HG02970 (cell line): Measurements from ENCODE around the gene TRIM31.
"Not testable (repeated sequence)": the region's sequence is repeated elsewhere in the genome, so short reads cannot be mapped to it uniquely, and the experiment has no call there.

Experiments used
- ATAC-seq: cut with Tn5 transposase; IDR thresholded peaks from one replicate; pipeline ENCODE4 v1.9.1; 2021; ENCODE audit warnings: mild to moderate bottlenecking, moderate library complexity, moderate number of reproducible peaks; ENCODE audit not compliant: unreplicated experiment, low FRiP score

Gene TRIM31

DNA sequence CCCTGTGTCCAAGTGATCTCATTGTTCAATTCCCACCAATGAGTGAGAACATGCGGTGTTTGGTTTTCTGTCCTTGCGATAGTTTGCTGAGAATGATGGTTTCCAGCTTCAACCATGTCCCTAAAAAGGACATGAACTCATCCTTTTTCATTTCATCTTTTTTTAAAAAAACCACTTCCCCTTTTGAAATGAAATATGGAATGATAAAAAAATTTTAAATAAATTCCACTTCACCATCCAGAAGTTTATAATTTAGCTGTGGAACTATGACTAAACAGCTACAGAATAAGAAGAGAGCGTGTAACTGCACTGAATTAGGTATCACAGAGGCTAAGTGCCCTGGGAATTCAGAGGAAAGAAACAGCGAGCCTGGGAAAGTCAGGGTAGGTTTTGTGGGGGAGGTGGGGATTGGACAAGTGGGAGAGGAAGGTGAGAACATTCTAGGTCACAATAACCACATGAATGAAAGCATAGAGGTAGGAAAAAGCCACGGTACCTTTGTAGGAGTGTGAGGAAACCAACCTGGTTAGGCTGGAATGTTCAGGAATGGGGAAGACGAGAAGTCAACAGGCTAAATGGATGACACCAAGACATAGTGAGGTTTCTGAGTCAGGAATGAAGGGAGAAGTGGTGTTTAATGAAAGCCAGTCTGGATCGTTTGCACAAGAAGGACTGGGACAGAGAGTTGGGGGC lies 37.1 kb upstream of the TRIM31 start:
- ATAC-seq: no peak

DNA sequence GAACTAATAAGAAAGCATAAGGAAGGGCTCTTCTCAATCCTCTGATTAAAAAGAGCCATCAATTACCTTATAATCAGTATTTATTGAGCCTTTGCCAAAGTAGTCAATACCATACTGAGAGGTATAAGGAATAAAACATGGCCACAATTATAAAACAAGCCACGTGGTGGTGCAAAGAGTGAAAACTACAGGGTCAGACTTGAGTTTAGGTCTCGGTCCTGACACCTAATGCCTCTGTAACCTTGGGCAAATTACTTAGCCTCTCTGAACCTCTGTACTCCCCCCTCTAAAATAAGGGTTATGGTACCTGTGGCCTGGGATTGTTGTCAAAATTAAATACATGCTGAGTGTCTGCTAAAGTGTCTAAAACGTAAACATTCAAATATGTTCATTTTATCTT lies 36.3 kb upstream of the TRIM31 start:
- no peak for ATAC-seq

DNA sequence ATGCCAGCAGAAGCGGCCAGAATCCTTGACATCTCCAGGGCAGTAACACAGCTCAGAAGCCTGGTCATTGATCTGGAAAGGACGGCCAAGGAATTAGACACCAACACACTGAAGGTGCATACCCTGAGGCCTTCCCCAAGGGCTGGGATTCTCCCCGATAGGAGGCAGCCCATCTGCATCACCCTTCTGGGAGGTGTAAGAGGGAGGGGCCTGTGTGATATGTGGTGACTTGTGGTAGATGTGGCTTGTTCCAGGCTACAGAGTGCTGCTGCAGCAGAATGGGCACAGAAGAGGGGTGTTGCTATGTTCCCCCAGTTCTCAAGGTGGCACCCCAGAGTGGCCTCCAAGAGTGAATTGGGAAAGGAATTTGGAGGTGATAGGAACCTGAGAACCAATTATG lies 34.2 kb upstream of the TRIM31 start:
- ATAC-seq: no peak

DNA sequence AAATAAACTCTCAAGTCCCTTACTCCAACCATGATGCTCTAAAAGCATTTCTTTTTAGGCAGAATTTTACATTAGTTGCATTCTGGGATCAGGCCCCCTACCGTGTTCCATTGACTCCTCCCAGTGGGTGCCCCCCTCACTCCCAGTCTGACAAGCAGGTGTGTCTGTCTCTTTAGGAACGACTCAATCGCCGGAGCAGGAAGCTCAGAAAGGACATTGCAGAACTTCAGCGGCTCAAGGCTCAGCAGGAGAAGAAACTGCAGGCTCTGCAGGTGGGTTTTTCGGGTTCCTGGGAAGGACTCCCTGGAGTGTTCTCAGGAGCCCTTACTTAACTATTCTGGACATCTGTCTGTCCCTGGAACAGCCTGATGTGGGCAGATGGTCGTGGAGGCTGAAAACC lies 32.9 kb upstream of the TRIM31 start:
- ATAC-seq: no peak

DNA sequence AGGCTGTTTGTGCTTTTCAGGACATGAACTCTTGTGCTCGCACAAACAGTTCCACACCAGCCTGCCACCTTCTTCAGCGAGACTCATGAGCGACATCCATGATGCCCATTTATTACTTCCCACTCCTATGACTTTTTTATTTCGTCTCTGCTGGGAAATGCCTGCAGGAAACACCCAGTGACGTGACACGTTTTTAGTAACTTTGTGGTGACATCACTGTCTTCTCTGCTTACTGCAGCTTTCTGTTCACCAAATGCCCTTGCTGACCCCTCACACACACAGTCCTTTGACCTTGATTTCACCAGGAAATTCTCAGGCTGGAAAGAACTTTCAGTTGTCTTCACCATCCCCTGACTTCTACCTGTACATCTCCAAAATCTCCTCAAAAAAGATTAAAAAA lies 31.9 kb upstream of the TRIM31 start:
- no peak for ATAC-seq

DNA sequence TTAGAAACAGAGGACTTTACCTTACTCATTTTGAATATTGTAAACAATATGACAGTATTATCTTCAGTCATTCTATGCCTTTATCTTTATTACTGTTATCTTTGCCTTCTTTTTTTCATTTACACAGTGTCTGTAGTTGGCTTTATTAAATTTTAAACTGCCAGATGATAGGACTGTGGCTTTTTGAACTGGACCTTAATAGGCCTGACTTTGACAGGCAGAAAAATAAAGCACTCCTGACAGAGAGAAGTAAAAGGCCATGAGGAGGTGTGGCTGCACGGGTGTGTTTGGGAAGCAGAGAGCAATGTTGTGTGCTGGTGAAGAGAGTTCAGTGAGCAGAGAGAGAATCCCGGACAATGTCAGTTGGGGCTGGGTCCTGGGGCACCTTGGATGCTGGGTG lies 30.9 kb upstream of the TRIM31 start:
- ATAC-seq: no peak

DNA sequence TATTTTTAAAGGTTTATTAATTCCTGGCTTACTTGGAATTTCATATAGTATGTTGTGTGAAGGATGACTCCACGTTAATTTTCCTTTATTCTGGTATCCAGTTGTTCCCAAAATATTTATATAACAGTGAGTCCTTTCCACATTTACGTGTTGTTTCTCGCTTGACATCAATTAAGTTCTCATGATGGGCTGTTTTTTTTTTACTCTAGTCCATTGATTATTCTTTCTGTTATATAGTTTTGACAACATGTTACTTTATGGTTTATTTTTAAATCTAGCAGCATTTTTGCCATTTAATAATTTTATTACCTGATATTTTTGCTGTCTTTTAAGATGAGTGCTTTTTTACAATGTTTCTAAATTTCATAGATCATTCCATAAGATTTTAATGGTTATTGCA lies 29.8 kb upstream of the TRIM31 start:
- no peak for ATAC-seq

DNA sequence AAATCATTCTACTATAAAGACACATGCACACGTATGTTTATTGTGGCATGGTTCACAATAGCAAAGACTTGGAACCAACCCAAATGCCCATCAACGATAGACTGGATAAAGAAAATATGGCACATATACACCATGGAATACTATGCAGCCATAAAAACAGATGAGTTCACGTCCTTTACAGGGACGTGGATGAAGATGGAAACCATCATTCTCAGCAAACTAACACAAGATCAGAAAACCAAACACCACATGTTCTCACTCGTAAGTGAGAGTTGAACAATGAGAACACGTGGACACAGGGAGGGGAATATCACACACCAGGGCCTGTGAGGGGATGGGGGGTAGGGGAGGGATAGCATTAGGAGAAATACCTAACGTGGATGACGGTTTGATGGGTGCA lies 27.4 kb upstream of the TRIM31 start:
- ATAC-seq: not testable (repeated sequence)

DNA sequence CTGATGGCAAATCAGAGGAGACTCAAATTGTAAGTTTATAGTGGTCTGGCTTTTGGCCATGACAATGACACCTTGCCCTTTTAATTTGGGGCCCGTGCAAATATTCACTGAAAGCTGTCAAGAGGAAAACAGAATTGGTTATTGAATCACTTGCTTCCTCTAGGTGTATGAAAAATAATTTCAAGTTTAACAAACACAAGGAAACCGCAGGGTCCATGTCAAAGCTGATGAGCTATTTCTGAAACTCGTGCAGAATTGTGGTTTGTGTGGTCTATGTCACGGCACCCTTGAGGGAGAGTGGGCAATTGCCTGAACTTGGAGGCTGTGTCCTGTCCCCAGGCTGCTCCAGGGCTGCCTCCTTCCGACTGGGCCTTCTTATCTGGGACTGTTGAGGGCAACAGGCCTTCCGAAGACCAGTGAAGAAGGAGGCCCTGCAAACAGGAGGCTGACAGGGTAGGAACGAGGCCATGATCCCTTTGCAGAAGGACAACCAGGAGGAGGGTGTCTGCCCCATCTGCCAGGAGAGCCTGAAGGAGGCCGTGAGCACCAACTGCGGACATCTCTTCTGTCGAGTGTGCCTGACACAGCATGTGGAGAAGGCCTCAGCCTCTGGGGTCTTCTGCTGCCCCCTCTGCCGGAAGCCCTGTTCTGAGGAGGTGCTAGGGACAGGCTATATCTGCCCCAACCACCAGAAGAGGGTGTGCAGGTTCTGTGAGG lies 23.8 kb upstream of the TRIM31 start:
- ATAC-seq: no peak

DNA sequence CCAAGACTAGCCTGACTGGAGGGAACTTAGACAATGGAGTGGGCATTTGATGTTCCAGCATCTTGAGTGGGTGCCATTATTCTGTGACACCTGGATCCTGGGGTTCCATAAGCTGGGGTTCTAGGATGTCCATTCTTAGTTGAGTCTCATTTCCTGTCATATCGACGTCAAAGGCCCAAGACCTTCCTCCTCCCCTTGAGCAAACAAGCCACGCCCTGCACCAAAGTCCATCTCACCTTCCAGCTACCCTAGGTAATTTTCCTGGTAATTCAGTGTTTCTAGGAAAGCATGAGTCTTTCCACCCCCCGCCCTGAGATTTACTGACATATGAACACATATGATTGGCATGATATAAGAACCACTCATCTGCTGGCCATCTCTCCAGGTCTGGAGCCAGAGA lies 22.9 kb upstream of the TRIM31 start, which contains the start of gene TRIM40:
TSS of gene TRIM40 (plus strand) at position 384 of the 400 bp plus-strand sequence. CDS start 897 bp downstream, outside the sequence.
- ATAC-seq: no peak

DNA sequence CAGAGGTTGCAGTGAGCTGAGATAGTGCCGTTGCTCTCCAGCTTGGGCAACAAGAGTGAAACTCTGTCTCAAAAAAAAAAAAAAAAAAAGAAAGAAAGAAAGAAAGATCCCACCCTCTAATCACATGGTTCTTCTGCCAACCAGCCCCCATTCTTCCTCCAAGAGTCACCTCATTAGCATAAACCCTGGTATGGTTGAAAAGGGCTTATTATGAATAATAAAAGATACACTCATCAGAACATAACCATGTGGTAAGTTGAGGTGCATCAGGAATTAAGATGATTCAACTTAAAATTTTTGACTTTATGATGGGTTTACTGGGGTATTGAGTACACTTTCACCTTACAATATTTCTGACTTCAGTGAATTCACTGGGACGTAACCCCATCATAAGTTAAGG lies 22.3 kb upstream of the TRIM31 start:
- no peak for ATAC-seq

DNA sequence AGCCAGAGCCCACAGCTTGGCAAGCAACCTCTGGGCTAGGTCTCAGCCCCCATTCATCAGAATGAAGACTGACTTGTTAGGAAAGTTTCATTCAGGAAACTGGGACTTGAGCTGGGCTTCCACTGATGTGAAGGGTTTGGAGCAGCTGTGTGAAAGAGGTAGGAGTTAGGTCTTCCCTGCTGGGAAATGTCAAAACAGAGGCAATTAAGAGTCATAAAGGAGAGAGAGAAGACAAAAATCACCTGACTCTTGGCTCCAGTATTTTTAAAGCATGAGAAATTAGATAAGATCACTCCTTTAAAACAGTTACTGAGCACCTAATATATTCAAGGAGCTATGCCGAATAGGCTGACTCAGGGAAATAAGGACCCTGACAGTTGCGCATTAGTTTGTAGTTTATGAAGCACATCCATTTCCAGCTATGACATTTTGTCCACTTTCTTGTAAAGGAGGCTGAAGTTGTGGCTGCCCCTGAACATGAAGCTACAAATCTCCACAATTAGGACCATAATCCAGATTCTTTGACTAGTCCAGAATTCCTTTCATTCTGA lies 19.1 kb upstream of the TRIM31 start:
- no peak for ATAC-seq

DNA sequence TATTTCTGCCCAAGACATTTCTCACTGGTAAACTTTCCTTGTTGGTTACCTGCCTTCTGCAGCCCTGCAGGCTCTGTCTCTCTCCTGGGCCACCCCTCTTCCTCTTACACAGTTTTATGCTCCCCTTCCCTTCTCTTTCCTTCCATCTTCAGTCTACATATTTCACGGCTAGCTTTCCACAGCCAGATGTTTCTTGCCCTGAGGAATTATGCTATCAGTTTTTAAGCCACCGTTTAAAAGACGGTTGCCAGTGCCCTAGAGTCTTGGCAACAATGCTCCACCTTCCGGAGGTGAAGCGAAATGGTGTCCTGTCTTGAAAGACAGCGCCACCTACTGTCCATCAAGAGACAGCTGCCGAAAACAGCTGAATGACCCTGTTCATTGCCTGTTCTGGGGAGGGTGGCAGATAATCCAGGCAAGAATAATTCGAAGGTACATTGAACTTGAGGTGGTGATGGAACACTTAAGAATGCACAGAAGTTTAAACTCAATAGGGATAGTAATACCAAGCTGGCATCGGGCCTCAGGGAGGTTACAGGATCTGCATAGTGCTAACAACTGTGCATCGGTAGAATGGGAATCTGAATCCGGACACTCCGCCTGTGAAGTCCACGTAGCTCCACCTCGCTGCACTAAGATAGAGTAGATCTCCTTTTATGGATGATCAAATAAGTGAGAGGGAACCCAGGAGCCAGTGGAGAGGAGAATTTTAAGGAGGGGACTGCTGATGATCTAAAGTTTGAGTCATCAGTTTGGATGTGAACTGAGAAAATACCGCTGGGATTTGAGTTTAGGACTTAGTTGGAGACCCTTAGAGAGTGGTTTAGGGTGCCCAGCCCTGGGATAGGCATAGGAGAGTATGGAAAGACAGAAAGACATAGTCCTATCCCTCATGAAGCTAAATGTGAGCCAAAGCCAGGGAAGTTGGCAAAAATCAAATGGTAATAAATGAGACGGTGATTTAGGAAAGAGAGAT lies 18.3 kb upstream of the TRIM31 start:
- no peak for ATAC-seq

DNA sequence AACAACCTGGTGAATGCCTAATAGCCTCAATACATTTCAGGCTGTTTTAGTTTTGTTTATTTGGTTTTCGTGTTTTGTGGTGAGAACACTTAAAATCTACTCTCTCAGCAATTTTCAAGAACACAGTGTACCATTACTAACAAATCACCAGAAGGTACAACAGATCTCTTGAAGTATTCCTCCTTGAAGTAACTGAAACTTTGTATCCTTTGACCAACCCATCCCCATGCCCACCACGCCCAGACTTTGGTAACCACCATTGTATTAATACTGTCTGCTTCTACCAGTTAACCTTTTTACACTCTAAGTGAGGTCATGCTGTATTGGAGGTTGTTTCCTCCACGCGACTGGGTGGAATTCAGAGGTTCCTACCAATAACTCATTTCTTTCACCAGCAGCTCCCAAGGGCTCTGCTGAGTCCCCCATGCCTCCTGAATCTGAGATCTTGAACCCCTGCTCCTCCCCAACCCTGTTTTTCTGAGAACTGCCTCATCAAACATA lies 17.3 kb upstream of the TRIM31 start:
- no peak for ATAC-seq

DNA sequence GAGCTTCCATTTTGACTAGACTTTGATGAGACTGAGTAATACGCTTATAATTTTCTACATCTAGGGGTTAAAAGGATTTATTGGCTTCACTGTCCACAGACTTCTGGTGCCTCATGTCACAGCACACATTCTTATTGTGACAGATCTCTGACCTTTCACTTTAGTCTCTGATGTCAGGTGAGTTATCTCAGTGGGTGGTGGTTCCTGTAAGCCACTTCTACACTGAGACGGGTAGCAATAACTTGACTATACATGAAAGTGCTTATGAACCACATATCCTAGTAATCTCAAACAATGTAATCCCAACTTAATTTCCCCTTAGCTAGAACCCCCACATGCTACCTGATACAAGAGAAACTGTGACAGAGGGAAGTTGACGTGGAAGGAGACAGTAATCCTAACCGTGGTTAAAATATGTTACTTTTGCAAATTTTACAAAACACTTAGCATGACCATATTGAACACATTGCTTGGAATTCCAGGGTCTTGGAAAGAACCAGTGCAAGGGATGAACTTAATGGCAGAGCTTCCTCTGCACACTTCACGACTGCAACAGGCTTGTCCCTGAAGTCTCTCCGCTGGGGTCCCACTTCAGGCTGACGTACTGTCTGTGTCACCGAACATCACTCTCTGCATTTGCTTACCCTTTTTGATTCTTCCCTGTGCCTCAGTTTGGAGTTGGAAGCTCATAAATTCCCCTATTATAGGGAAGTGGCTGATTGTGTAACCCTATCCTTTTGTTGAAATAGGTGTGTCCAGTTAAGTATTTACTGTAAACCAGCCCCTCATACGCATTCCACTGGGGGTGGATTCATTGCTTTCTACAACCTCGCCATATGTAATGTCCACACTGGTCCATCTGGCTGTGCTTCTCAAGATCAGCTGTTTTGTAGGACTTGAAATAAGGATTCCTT lies 16.6 kb upstream of the TRIM31 start:
- no peak for ATAC-seq

DNA sequence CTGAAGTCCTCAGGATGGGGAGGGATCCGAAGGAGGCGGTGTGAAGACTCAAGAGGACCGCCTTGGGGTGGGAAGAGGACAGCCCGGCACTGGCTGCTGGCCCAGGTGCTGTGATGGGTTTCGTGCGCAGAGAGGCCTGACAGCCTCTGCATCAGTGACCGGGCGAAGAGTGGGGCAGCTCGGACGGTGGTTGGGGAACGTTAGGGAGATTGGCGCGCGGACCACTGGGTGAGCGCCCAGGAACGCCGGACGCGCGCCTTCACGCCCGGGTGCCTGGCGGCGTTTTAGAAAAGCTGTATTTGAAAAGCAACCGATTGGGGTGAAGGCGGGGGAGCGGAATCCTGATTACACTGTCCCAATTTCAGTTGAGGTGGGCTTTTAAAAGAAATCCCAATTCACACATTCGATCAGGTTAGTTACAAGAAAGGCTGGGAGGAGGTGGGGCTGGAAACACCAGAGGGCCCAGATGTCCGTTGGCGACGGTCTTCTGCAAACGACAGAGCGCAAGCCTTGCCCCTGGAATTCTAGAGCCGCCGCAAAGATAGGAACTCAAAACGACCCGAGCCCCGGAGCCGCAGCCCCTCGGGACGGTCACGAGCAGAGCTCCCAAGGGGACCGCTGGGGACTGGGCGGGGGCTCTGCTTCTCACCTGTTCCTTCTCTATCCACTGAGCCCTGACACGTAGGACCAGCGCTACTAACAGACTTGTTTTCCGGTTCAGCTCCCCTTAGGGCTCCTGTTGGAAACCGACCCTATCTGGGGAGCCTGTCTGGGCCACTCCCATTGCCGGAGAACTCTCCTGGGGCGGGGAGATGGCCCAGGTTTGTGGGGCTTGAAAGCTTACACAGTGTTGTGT lies 14.6 kb upstream of the TRIM31 start:
- ATAC-seq: no peak

DNA sequence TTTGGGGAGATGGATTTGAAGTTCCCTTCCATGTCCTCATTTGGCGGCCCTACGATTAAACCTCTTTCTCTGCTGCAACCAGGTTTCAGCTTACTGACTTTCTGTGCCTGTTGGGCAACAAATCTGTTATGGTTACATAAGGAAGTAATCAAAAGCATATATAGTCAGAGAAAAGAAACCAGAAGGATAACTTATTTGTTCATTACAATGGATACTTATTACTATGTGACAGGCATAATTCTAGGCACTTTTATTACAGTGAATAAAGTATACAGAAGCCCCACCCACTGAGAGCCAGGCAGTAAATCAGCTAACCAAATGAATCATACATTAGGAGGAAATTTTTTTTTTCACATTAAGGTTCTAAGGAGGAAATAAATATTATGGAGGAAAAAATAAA lies 9.6 kb upstream of the TRIM31 start:
- no peak for ATAC-seq
